Left lobe of liver (tissue), 2 donors: ENCODE measurements around the gene METTL9. TPM values are rescaled to one million over a fixed set of nuclear protein-coding genes. Genes with fewer than 3 reads are reported as not detected.
"Not testable (repeated sequence)": the region's sequence is repeated elsewhere in the genome, so short reads cannot be mapped to it uniquely, and the experiment has no call there.

Experiments
- ATAC-seq: fragments of 200-7000 bp; cut with Tn5 transposase; one replicate; pipeline ENCODE4 v1.9.1; 2020; ENCODE audit warnings: mild to moderate bottlenecking, moderate library complexity
- DNase-seq: peaks from one replicate; pipeline ENCODE4 v3.0.0-alpha.2; 2020; ENCODE audit warnings: low spot score
- total RNA-seq: library from RNA; stranded (reverse); gene quantifications from one replicate; pipeline ENCODE4 v1.2.1, GENCODE V29; 2021
- donor health status: DM: no; HTN: no; CAD: no; lungs with moderate emphysema.
- donor health status: DM: no; HTN: yes; CAD: no.

Gene METTL9
- total RNA-seq: 11.4 TPM

DNA sequence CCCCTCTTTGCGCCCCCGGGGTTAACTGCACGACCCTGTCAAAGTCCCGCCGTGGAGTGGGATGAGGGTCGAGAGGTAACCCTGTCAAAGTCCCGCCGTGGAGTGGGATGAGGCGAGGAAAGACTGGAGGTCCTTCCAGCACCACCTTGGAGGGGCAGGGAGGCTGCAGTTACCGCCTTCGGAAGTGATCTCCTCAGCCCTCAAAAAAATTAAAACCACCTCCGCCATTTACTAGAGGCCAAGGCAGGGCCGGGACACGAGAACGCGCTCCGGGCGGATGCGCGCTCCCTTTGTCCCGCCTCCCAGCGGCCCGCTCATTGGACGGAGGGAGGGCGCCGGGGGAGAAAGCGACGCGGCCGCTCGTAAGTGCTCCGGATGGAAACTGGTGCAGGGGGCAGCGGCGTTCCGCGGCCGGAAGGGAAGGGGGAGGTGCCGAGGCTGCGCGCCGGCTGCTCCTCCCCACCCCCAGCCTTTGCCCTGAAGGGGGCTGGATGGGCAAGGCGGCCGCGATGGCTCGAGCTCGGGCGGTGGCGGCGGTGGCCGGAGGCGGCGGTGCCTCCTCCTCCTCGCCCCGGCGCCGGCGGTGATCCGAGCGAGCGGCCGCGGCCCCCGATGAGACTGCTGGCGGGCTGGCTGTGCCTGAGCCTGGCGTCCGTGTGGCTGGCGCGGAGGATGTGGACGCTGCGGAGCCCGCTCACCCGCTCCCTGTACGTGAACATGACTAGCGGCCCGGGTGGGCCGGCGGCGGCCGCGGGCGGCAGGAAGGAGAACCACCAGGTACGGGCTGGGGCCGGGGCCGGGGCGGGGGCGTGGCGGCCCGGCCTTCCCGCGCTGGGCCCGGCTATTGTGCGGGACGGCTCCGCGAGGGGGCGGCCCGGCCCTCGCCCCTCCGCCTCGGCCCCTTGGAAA is at the start of gene METTL9:
Gene METTL9 (plus strand): TSS at position 456 of the 909 bp plus-strand sequence. CDS start 157 bp downstream, at position 613.
- DNase-seq: peak; percentile 96
- ATAC-seq: peak; percentile 96

DNA sequence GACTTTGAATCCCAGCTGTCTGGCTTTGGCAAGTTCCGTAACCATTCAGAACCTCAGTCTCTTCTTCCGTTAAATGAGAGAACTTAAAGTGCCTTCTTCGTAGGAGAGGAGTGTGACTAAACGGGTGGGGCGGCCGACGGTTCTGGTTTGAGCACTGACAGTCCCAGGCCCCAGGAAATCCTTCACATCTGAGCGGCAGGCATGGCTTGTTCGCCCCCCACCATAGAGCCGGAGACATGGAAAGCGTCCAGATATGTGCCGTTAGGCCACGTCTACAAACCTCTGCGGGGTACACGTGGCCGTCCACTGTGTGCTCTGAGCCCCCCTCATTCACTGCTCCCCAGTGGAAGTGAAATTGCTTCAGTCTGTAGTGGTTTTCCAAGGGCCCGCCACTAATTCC is 49.4 kb upstream of the METTL9 start:
- not testable (repeated sequence) for DNase-seq, ATAC-seq

DNA sequence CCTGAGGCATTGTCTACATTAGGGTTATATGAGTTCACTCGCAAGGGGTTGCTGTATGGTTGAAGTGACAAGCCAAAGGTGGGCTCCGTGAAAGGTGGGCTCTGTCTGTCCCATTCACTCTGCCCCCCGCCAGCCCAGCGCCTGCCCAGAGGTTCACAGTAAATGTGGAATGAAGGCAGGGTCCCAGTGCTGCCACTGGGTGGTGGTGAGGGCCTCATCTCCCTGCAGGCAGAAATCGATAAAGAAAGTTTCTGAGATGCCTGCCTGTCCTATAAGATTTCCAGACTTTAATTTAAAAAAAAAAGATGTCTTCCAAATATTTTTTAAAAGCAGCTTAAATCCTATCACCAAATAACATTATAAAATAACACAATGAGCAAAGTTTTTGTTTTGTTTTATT is 48.9 kb upstream of the METTL9 start:
- not testable (repeated sequence) for DNase-seq, ATAC-seq

DNA sequence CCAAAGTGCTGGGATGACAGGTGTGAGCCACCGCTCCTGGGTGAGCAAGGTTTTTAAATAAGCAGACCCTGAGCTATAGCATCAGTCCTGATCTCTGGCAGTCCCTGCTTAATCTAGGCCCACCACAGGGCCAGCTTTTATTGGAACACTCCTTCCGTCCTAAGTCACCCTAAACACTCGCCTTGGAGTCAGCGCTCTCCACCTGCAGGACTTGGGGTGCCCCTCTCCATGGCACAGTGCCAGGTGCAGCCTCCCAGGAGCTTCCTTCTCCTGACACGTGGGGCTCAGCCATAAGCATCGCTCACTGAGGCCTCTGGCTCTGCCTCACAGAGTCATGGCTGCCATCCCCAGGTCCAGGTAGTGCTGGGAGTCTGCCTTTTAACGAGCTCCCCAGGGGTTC is 48.3 kb upstream of the METTL9 start:
- not testable (repeated sequence) for DNase-seq, ATAC-seq

DNA sequence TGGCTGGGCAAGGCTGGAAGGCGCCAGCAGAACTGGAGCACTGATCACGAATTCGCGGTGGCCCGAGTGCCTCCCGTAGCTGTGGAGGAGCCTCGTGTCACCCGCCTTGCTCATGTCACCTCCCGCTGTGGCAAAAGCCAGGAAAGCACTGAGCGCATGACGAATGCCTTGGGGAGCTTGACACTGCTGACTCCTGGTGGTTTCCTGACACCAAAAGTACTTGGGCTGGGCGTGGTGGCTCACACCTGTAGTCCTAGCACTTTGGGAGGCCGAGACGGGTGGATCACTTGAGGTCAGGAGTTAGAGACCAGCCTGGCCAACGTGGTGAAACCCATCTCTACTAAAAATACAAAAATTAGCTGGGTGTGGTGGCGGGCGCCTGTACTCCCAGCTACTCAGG is 47.8 kb upstream of the METTL9 start:
- not testable (repeated sequence) for ATAC-seq, DNase-seq

DNA sequence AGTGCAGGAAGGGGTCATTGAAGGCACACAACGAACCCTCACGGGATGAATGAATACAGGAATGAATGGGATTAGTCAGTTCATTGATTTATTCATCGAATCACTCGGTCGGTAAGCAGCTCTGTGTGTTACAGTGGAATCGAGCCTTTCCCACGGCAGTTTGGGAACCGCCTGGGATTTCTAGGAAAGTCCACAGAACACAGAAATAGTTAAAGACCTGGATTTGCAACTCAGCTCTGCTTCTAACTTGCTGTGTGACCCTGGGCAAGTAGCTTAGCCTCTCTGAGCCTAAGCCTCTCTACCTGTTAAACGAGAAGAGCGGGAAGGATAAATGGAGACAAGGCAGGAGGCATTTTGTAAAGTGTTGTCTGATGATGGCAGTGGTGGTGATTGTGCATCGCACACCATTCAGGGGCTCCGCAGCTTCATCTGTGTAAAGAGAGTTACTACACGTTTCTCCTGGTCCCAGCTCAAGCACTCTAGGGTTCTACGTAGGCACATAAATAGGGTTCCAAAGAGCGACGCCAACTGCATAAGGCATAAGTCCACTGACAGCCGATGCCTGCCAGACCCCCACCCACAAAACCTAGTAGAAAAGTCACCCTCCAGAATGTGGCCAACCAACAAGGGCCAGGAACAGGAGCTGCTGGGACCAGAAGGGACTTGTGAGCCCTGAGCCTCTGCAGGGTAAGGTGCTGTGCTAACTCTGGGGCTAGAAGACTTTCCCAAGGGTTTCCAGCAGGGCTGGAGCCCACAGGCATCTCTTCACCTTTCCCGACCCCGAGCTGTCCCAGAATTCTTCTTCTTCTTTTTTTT is 45.7 kb upstream of the METTL9 start:
- ATAC-seq, DNase-seq: not testable (repeated sequence)

DNA sequence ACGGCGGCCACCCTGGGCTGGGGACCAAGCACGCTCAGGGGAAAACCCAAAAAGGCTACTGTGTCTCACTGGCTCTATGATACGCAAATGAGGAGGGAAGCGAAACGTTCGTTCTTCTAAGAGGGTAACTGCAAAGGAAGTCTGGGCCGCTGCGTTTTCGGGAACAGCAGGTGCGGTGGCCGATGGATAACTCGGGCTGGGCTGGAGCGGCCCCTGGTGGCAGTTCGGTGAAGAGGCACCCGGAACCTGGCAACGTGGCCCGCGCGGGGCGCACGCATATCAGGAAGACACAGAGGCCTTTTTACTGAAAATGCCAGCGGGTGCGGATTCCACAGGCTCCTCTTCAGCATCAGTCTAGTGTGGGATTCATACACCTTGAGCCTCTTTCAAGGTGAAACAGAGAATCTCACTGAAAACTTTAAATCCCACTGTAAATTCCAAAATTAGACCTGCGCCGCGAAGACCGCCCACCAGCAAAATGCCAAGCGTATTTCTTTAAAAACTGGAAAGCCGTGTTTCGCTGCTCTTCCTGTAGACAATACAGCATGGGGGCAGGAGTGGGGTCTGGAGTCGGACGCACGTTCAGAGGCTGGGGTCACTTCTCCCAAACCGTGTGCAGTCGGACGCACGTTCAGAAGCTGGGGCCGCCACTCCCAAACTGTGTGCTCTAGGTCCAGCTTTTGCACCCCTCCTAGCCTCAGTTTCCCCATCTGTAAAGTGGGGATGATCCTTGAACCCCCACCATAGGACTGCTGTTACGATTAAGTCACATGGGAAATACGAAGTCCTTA is 44.4 kb upstream of the METTL9 start:
- peak; percentile 95 for ATAC-seq
- DNase-seq: peak; percentile 90

DNA sequence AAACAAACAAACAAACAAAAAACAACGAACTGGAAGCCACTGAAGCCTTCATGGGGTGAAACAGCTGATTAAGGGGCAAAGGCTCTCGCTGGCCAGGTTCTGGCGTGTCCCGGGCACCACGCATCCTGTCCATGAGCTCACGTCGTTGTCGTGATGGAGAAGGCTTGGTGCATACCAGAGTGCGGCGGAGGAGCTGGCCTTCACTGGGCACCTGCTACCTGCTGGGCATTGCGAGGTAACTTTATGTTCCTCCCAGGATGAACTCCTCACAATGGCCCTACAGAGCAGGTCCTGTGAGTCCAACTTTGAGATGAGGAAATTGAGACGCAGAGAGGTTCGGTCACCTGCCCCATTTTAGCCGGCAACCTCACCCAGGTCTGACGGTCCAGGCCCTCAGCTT is 43.8 kb upstream of the METTL9 start:
- not testable (repeated sequence) for DNase-seq, ATAC-seq

DNA sequence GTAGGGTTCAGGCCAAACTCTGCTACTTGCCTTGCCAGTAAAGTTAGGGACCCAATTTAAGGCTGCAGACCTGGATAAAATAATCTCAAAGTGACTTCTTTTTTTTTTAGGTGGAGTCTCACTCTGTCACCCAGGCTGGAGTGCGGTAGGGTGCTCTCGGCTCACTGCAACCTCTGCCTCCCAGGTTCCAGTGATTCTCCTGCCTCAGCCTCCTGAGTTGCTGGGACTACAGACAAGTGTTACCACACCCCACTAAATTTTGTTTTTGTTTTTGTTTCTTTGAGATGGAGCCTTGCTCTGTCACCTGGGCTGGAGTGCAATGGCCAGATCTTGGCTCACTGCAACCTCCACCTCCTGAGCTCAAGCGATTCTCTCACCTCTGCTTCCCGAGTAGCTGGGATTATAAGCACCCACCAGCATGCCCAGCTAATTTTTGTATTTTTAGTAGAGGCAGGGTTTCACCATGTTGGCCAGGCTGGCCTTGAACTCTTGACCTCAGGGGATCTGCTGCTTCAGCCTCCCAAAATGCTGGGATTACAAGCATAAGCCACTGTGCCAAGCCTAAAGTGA is 43.3 kb upstream of the METTL9 start:
- not testable (repeated sequence) for DNase-seq, ATAC-seq

DNA sequence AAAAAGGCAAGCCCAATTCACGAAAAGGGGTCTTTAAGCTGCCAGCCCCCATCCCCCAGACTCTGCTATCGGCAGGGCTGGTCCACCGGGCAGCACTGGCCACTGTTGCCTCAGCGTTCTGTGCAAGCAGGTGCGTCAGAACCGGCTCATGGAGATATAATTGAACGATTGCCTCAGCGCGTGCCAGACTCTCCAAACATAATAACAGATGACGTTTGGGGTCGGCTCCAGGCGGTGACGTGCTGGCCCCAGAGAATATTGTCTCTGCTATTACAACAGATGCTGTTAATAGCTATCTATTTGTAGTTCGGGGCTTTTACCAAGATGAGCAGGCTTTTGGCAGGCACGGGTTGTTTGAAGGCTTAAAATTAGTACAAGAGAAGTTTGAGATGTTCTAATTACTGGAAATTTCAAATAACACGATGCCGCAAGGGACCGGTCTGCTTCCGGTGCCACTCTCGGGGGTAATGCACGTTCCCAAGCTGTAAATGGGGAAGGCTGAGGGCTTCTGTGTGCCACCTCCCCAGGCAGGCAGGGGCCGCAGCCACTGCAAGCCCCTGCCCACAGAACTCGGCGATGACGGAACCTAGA is 42.6 kb upstream of the METTL9 start:
- DNase-seq (peak; percentile 74), ATAC-seq (peak; percentile 71)

DNA sequence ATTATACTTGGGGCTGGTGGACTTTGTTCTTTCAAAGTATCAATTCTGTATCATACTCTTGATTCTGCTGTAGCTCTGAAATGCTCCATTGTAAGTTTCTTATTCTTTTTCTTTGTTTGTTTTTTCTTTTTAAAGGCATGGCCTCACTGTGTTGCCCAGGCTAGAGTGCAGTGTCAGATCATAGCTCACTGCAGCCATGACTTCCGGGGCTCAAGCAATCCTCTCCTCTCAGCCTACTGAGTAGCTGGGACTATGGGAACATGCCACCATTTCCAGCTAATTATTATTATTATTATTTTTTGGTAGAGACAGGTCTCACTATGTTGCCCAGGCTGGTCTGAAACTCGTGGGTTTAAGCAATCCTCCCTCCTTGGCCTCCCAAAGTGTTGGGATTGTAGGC is 38.9 kb upstream of the METTL9 start:
- ATAC-seq (no peak), DNase-seq (no peak)

DNA sequence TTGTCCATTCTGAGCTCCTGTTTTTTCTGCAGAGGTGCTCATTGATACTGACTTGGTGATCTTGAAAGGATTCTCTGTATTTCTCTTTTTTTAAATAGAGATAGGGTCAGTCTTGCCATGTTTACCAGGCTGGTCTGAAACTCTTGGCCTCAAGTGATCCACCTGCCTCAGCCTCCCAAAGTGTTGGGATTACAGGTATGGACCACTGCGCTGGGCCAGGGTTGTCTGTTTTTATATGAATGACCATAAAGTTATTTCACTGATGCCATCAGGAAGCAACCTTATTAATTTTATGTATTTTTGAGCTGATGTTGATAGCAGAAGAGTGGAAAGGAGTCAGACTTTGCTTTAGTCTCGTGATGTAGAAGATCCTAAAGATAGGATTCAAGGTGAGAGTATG is 35.7 kb upstream of the METTL9 start:
- no peak for ATAC-seq
- DNase-seq: no peak

DNA sequence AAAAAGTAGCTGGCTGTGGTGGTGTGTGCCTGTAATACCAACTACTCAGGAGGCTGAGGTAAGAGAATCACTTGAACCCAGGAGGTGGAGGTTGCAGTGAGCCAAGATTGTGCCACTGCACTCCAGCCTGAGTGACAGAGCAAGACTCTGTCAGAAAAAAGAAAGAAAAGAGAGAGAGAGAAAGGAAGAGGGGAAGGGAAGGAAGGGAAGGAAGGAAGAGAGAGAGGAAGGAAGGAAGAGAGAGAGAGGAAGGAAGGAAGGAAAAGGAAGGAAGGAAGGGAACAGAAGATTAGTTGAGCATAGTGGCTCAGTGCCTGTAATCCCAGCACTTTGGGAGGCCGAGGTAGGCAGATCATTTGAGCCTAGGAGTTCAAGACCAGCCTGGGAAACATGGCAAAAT is 35.0 kb upstream of the METTL9 start:
- not testable (repeated sequence) for DNase-seq, ATAC-seq

DNA sequence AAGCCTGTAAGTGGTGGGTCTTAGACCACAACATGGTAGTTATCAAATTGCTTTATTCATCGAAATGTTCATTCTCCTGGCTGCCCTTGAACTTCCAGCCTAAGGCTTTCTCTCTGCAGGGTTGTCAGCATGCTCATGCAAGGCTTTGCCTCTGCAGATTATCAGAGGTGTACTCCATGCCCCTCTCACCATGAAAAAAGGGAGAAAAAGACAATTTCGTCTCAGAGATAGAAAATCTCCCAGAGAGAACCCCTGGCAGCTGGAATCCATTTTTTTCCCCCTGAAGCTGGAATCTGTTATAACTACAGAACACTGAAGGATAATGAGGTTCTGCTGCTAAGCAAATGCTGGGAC is 33.9 kb upstream of the METTL9 start:
- no peak for DNase-seq
- no peak for ATAC-seq

DNA sequence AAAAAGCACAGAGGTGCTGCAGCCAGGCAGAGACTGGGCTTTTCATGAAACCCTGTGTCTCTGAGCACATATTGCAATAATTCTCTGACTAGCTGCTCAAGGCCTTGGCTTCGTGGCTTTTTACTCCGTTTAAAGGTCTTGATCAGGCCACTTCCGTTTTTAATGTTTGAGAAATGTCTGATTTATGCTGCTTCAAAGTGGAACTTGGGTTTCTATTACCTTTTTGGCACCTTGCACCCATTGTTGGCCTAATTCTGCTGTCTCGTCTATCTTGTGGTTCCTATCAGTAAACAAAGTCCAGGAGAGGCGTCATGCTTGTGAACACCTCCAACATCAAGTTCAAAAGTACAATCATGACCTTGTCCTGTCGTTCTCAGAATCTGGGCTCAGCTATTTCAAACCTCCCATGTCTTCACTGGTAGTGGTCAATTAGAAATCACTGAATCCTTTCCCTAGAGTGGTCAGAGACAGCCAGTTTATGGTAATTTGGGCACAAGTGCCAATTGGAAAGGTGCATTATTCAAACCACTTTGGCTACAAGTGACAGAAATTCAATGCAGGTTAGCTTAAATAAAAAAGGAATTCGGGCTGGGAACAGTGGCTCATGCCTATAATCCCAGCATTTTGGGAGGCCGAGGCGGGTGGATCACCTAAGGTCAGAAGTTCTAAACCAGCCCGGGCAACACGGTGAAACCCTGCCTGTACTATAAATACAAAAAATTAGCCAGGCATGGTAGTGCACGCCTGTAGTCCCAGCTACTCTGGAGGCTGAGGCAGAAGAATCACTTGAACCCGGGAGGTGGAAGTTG is 33.3 kb upstream of the METTL9 start:
- ATAC-seq (peak; percentile 95), DNase-seq (peak; percentile 75)

DNA sequence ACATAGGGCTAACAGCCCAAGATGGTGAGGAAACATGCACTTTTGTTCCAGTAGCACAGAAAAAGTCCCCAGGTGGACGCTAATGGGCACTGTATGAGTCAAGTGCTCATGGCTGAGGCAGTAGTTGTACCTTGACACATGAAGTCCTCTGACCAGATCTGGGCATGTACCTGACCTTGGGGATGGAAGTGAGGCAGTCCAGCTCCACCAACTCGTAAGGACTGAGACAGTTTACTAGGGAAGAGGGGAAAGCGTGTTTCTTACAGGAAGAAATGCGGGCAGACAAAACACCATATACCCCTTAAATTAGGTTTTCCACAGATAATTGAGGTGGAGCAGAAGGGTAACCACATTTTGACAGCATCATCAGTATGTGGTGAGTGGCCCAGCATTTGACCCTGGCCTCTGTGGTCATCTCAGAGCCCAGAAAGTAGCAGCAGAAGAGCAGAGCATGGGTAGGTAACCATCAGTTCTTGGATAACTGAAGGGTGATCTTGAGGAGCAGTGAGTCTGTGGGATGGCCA is 32.4 kb upstream of the METTL9 start:
- DNase-seq: peak; percentile 39

DNA sequence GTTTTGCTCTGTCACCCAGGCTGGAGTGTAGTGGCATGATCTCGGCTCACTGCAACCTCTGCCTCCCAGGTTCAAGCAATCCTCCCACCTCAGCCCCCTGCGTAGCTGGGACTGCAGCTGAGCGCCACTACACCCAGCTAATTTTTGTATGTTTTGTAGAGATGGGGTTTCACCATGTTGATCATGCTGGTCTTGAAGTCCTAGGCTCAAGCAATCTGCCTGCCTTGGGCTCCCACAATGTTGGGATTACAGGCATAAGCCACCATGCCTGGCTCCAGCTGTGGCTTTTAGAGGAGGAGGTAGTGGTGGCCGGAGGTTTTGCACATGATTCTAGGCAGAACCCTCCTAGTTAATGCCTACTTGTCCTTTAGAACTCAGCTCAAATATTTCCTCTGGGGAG is 31.9 kb upstream of the METTL9 start:
- ATAC-seq: not testable (repeated sequence)
- DNase-seq: peak; percentile 43

More for the DNA sequence above, 32.4 kb upstream of the METTL9 start:
- ATAC-seq: no peak

DNA sequence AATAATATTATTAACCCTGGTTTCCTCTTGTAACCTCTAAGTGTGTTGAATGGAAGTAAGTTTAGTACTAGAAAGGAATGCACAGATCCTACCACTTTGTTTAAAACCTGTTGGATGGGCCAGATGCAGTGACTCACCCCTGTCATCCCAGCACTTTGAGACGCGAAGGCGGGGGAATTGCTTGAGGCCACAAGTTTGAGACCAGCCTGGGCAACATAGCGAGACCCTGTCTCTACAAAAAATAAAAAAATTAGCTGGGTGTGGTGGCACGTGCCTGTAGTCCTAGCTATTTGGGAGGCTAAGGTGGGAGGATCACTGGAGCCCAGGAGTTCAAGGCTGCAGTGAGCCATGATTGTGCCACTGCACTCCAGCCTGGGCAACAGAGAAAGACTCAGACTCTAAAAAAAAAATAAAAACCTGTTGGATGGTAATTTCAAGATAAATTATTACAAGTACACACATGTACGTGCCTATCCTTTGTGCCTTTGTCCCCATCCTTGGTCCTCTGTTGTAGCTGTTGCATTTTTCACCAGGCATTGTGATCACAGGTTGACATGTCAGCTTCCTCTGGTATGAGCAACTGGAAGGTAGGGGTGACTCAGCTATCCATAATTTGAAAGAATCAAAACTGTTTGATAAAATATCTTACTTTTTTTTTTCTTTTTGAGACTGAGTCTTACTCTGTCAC is 30.7 kb upstream of the METTL9 start:
- DNase-seq: peak; percentile 34
- no peak for ATAC-seq
